Measurements from ENCODE around the gene DNAH8.

The DNAH8 gene

GRCh38 chr6:38937839-38938613 lies 222.9 kb downstream of the DNAH8 start:
- H3K79me2 ChIP-seq (ENCODE audit: low read length), result no peaks in the 10 kb centered on the region
- no peaks in the 10 kb centered on the region for H4K20me1 ChIP-seq (ENCODE audit: insufficient read depth, low read length)
- no peaks in the 10 kb centered on the region for H3K4me1 ChIP-seq (ENCODE audit: low read length)
- 0 out of 2 replicates have a peak, but pooled peaks cover 14% of the 10 kb centered on the region for H3K27me3 ChIP-seq (ENCODE audit: low read depth, low read length)
- no peak overlapping the region for H3K27ac ChIP-seq (ENCODE audit: low read length)
- no peak overlapping the region for H3K4me2 ChIP-seq (ENCODE audit: low read length)
- no peaks in the 10 kb centered on the region for H3K36me3 ChIP-seq (replicated peaks; ENCODE audit: low read depth, low read length)
- H3K9ac ChIP-seq (ENCODE audit: low read length), result no peak overlapping the region
- no peak overlapping the region for H3K4me3 ChIP-seq (ENCODE audit: low read length)
- TF ChIP-seq CTCF (IDR thresholded peaks at IDR 0.05; ENCODE audit: low read depth, low read length) (no peak), EZH2phosphoT487 (IDR thresholded peaks at IDR 0.05; ENCODE audit: low read depth) (no peak)
- H2AFZ ChIP-seq (ENCODE audit: low read depth, low read length), result no peak overlapping the region
- no peaks in the 10 kb centered on the region for H3K9me3 ChIP-seq (ENCODE audit: insufficient read depth, low read length)

- H3K9ac ChIP-seq (ENCODE audit: low read length), result no peak overlapping the region
- H3K27ac ChIP-seq (ENCODE audit: low read length), result no peak overlapping the region
- no peaks in the 10 kb centered on the region for H4K20me1 ChIP-seq (ENCODE audit: insufficient read depth, low read length)
- no peak overlapping the region for H3K4me3 ChIP-seq (ENCODE audit: low read length)
- 0 out of 2 replicates have a peak, but pooled peaks cover 17% of the 10 kb centered on the region for H3K27me3 ChIP-seq (ENCODE audit: low read depth, low read length)
- no peak overlapping the region for H3K4me2 ChIP-seq (ENCODE audit: low read length)
- no peaks in the 10 kb centered on the region for H3K79me2 ChIP-seq (ENCODE audit: low read length)
- no peak for TF ChIP-seq CTCF (IDR thresholded peaks at IDR 0.05; ENCODE audit: low read depth, low read length)
- TF ChIP-seq EZH2phosphoT487 (IDR thresholded peaks at IDR 0.05; ENCODE audit: low read depth), result no peak
- no peaks in the 10 kb centered on the region for H3K4me1 ChIP-seq (ENCODE audit: low read length)
- H3K9me3 ChIP-seq (ENCODE audit: insufficient read depth, low read length), result no peaks in the 10 kb centered on the region
- no peak overlapping the region for H2AFZ ChIP-seq (ENCODE audit: low read depth, low read length)
- H3K36me3 ChIP-seq (replicated peaks; ENCODE audit: low read depth, low read length), result no peaks in the 10 kb centered on the region
Observed at GRCh38 chr6:38938741-38939140, 223.6 kb downstream of the DNAH8 start.

GRCh38 chr6:38942442-38942841 lies 227.3 kb downstream of the DNAH8 start:
- no peaks in the 10 kb centered on the region for H3K9me3 ChIP-seq (ENCODE audit: insufficient read depth, low read length)
- no peak overlapping the region for H2AFZ ChIP-seq (ENCODE audit: low read depth, low read length)
- TF ChIP-seq EZH2phosphoT487 (IDR thresholded peaks at IDR 0.05; ENCODE audit: low read depth), result no peak
- TF ChIP-seq CTCF (IDR thresholded peaks at IDR 0.05; ENCODE audit: low read depth, low read length), result no peak
- no peaks in the 10 kb centered on the region for H3K4me1 ChIP-seq (ENCODE audit: low read length)
- H3K4me2 ChIP-seq (ENCODE audit: low read length), result no peak overlapping the region
- peaks cover 25% of the 10 kb centered on the region; the same call in 1 of the 2 replicates for H3K27me3 ChIP-seq (ENCODE audit: low read depth, low read length)
- no peaks in the 10 kb centered on the region for H4K20me1 ChIP-seq (ENCODE audit: insufficient read depth, low read length)
- no peaks in the 10 kb centered on the region for H3K79me2 ChIP-seq (ENCODE audit: low read length)
- H3K36me3 ChIP-seq (replicated peaks; ENCODE audit: low read depth, low read length), result no peaks in the 10 kb centered on the region
- H3K9ac ChIP-seq (ENCODE audit: low read length), result no peak overlapping the region
- H3K27ac ChIP-seq (ENCODE audit: low read length), result no peak overlapping the region
- no peak overlapping the region for H3K4me3 ChIP-seq (ENCODE audit: low read length)

GRCh38 chr6:38942965-38943364 lies 227.9 kb downstream of the DNAH8 start:
- no peak overlapping the region for H3K9ac ChIP-seq (ENCODE audit: low read length)
- H4K20me1 ChIP-seq (ENCODE audit: insufficient read depth, low read length), result no peaks in the 10 kb centered on the region
- H3K27ac ChIP-seq (ENCODE audit: low read length), result no peak overlapping the region
- no peak overlapping the region for H3K4me3 ChIP-seq (ENCODE audit: low read length)
- H3K9me3 ChIP-seq (ENCODE audit: insufficient read depth, low read length), result no peaks in the 10 kb centered on the region
- TF ChIP-seq CTCF (IDR thresholded peaks at IDR 0.05; ENCODE audit: low read depth, low read length) (no peak), EZH2phosphoT487 (IDR thresholded peaks at IDR 0.05; ENCODE audit: low read depth) (no peak)
- H3K79me2 ChIP-seq (ENCODE audit: low read length), result no peaks in the 10 kb centered on the region
- H3K4me1 ChIP-seq (ENCODE audit: low read length), result no peaks in the 10 kb centered on the region
- no peak overlapping the region for H2AFZ ChIP-seq (ENCODE audit: low read depth, low read length)
- peaks cover 25% of the 10 kb centered on the region; the same call in 1 of the 2 replicates for H3K27me3 ChIP-seq (ENCODE audit: low read depth, low read length)
- H3K4me2 ChIP-seq (ENCODE audit: low read length), result no peak overlapping the region
- H3K36me3 ChIP-seq (replicated peaks; ENCODE audit: low read depth, low read length), result no peaks in the 10 kb centered on the region

All from OCI-LY3 (cell line).